ENCODE data around the gene AGPS.
"Not testable (repeated sequence)": the region's sequence is repeated elsewhere in the genome, so short reads cannot be mapped to it uniquely, and the experiment has no call there.

AGPS gene

GRCh38 chr2:177535000-177535399 lies 142.4 kb downstream of the AGPS start:
- no peak for DNase-seq

- no peak for DNase-seq
These were observed 143.5 kb downstream of the AGPS start for GRCh38 chr2:177535958-177536504.

- no peak for DNase-seq
These were observed 144.6 kb downstream of the AGPS start for GRCh38 chr2:177537213-177537612.

GRCh38 chr2:177537636-177538035 lies 145.1 kb downstream of the AGPS start:
- no peak for DNase-seq

- no peak for DNase-seq
These were observed 145.8 kb downstream of the AGPS start for GRCh38 chr2:177538323-177538722.

GRCh38 chr2:177540283-177540682 lies 147.7 kb downstream of the AGPS start:
- DNase-seq = no peak

GRCh38 chr2:177541258-177541991 lies 148.9 kb downstream of the AGPS start:
- no peak for DNase-seq

GRCh38 chr2:177542396-177542795 lies 149.8 kb downstream of the AGPS start:
- DNase-seq = no peak

GRCh38 chr2:177543007-177543760 lies 150.6 kb downstream of the AGPS start:
- no peak for DNase-seq

- no peak for DNase-seq
These were observed 152.6 kb downstream of the AGPS start for GRCh38 chr2:177545143-177545542.

- no peak for DNase-seq
These were observed 153.5 kb downstream of the AGPS start for GRCh38 chr2:177545981-177546585.

GRCh38 chr2:177547122-177547521 lies 154.5 kb downstream of the AGPS start:
- no peak for DNase-seq

- no peak for DNase-seq
These were observed 155.2 kb downstream of the AGPS start for GRCh38 chr2:177547772-177548171.

- DNase-seq = no peak
These were observed 156.1 kb downstream of the AGPS start for GRCh38 chr2:177548636-177549035.

- DNase-seq = no peak
These were observed 156.6 kb downstream of the AGPS start for GRCh38 chr2:177549171-177549570.

- no peak for DNase-seq
These were observed 158.0 kb downstream of the AGPS start for GRCh38 chr2:177550264-177551200.

GRCh38 chr2:177551360-177551759 lies 158.8 kb downstream of the AGPS start:
- DNase-seq = not testable (repeated sequence)

- no peak for DNase-seq
These were observed 159.4 kb downstream of the AGPS start for GRCh38 chr2:177551989-177552421.

GRCh38 chr2:177552422-177553175 lies 160.0 kb downstream of the AGPS start:
- DNase-seq = peak; percentile 82

GRCh38 chr2:177553176-177553884 lies 160.8 kb downstream of the AGPS start:
- no peak for DNase-seq

- DNase-seq = no peak
These were observed 161.8 kb downstream of the AGPS start for GRCh38 chr2:177554365-177554764.
